ENCODE measurements around the gene KCNN3. TPM values are rescaled to one million over a fixed set of nuclear protein-coding genes. Genes with fewer than 3 reads are reported as not detected.

Gene KCNN3
- polyA plus RNA-seq, 1 donor from 2014 or later = 2.2 TPM

GRCh38 chr1:154866257-154867063 is 3.6 kb downstream of the KCNN3 start:
- H3K4me3 ChIP-seq (ENCODE audit: low read length) = peak overlapping the region; percentile 80
- H2AFZ ChIP-seq (ENCODE audit: low read depth, low read length) = no peak overlapping the region
- TF ChIP-seq POLR2AphosphoS5 (IDR thresholded peaks at IDR 0.05) (no peak), EP300 (conservative IDR thresholded peaks at IDR 0.05; ENCODE audit: poor library complexity, severe bottlenecking) (no peak), RAD21 (conservative IDR thresholded peaks at IDR 0.05) (no peak), TAF1 (IDR thresholded peaks at IDR 0.05; ENCODE audit: low read depth) (no peak), EZH2 (IDR thresholded peaks at IDR 0.05; ENCODE audit: borderline replicate concordance, insufficient read depth, low read length, poor library complexity, severe bottlenecking) (no peak), SMC3 (conservative IDR thresholded peaks at IDR 0.05; ENCODE audit: poor library complexity) (no peak), MXI1 (conservative IDR thresholded peaks at IDR 0.05; ENCODE audit: poor library complexity, severe bottlenecking) (no peak)
- TF ChIP-seq, protein P1, sequence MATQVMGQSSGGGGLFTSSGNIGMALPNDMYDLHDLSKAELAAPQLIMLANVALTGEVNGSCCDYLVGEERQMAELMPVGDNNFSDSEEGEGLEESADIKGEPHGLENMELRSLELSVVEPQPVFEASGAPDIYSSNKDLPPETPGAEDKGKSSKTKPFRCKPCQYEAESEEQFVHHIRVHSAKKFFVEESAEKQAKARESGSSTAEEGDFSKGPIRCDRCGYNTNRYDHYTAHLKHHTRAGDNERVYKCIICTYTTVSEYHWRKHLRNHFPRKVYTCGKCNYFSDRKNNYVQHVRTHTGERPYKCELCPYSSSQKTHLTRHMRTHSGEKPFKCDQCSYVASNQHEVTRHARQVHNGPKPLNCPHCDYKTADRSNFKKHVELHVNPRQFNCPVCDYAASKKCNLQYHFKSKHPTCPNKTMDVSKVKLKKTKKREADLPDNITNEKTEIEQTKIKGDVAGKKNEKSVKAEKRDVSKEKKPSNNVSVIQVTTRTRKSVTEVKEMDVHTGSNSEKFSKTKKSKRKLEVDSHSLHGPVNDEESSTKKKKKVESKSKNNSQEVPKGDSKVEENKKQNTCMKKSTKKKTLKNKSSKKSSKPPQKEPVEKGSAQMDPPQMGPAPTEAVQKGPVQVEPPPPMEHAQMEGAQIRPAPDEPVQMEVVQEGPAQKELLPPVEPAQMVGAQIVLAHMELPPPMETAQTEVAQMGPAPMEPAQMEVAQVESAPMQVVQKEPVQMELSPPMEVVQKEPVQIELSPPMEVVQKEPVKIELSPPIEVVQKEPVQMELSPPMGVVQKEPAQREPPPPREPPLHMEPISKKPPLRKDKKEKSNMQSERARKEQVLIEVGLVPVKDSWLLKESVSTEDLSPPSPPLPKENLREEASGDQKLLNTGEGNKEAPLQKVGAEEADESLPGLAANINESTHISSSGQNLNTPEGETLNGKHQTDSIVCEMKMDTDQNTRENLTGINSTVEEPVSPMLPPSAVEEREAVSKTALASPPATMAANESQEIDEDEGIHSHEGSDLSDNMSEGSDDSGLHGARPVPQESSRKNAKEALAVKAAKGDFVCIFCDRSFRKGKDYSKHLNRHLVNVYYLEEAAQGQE (IDR thresholded peaks at IDR 0.05; ENCODE audit: borderline replicate concordance) = no peak
- TF ChIP-seq, protein P2, sequence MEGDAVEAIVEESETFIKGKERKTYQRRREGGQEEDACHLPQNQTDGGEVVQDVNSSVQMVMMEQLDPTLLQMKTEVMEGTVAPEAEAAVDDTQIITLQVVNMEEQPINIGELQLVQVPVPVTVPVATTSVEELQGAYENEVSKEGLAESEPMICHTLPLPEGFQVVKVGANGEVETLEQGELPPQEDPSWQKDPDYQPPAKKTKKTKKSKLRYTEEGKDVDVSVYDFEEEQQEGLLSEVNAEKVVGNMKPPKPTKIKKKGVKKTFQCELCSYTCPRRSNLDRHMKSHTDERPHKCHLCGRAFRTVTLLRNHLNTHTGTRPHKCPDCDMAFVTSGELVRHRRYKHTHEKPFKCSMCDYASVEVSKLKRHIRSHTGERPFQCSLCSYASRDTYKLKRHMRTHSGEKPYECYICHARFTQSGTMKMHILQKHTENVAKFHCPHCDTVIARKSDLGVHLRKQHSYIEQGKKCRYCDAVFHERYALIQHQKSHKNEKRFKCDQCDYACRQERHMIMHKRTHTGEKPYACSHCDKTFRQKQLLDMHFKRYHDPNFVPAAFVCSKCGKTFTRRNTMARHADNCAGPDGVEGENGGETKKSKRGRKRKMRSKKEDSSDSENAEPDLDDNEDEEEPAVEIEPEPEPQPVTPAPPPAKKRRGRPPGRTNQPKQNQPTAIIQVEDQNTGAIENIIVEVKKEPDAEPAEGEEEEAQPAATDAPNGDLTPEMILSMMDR (IDR thresholded peaks at IDR 0.05; ENCODE audit: poor library complexity, severe bottlenecking) = no peak

GRCh38 chr1:154865442-154866256 is 4.4 kb downstream of the KCNN3 start:
- H3K36me3 ChIP-seq (ENCODE audit: insufficient read depth, low read length) = no peaks in the 10 kb centered on the region
- peak overlapping the region; percentile 80 for H3K4me3 ChIP-seq (ENCODE audit: low read length)
- H3K27ac ChIP-seq (ENCODE audit: low read length) = no peak overlapping the region

More at GRCh38 chr1:154866257-154867063, 3.6 kb downstream of the KCNN3 start:
- Histone ChIP-seq H4K20me1 (ENCODE audit: insufficient read depth) (no peaks in the 10 kb centered on the region), H3K36me3 (ENCODE audit: insufficient read depth, low read length) (no peaks in the 10 kb centered on the region), H3K9me3 (ENCODE audit: low read length) (no peaks in the 10 kb centered on the region), H3K27me3 (ENCODE audit: insufficient read depth, low read depth, low read length) (no peaks in the 10 kb centered on the region), H3K79me2 (replicated peaks; ENCODE audit: insufficient read depth, low read length) (peaks cover 41% of the 10 kb centered on the region), H3K9ac (ENCODE audit: low read length) (peak overlapping the region; percentile 71), H3K4me2 (ENCODE audit: low read length) (peak overlapping the region; percentile 32), H3F3A (ENCODE audit: insufficient read depth, low read length, poor library complexity, severe bottlenecking) (peaks cover 7% of the 10 kb centered on the region), H3K9me2 (ENCODE audit: insufficient read depth, low read length) (no peaks in the 10 kb centered on the region), H3K27ac (ENCODE audit: low read length) (peak overlapping the region; percentile 46)

More at GRCh38 chr1:154865442-154866256, 4.4 kb downstream of the KCNN3 start:
- Histone ChIP-seq H3K4me2 (ENCODE audit: low read length) (peak overlapping the region; percentile 32), H4K20me1 (ENCODE audit: insufficient read depth) (no peaks in the 10 kb centered on the region), H3K9ac (ENCODE audit: low read length) (no peak overlapping the region), H3K79me2 (replicated peaks; ENCODE audit: insufficient read depth, low read length) (peaks cover 41% of the 10 kb centered on the region), H3K27me3 (ENCODE audit: insufficient read depth, low read depth, low read length) (no peaks in the 10 kb centered on the region), H3K9me3 (ENCODE audit: low read length) (no peaks in the 10 kb centered on the region), H3K9me2 (ENCODE audit: insufficient read depth, low read length) (no peaks in the 10 kb centered on the region), H3F3A (ENCODE audit: insufficient read depth, low read length, poor library complexity, severe bottlenecking) (peaks cover 7% of the 10 kb centered on the region), H2AFZ (ENCODE audit: low read depth, low read length) (no peak overlapping the region)
- TF ChIP-seq, protein P1 (IDR thresholded peaks at IDR 0.05; ENCODE audit: borderline replicate concordance) = no peak
- TF ChIP-seq TAF1 (IDR thresholded peaks at IDR 0.05; ENCODE audit: low read depth) = no peak
- TF ChIP-seq EZH2 (IDR thresholded peaks at IDR 0.05; ENCODE audit: borderline replicate concordance, insufficient read depth, low read length, poor library complexity, severe bottlenecking) = no peak
- TF ChIP-seq MXI1 (conservative IDR thresholded peaks at IDR 0.05; ENCODE audit: poor library complexity, severe bottlenecking) = no peak
- no peak for TF ChIP-seq POLR2AphosphoS5 (IDR thresholded peaks at IDR 0.05)
- no peak for TF ChIP-seq SMC3 (conservative IDR thresholded peaks at IDR 0.05; ENCODE audit: poor library complexity)
- TF ChIP-seq EP300 (conservative IDR thresholded peaks at IDR 0.05; ENCODE audit: poor library complexity, severe bottlenecking) = no peak
- no peak for TF ChIP-seq RAD21 (conservative IDR thresholded peaks at IDR 0.05)
- TF ChIP-seq, protein P2 (IDR thresholded peaks at IDR 0.05; ENCODE audit: poor library complexity, severe bottlenecking) = no peak
